GM12878 (cell line): ENCODE results near the gene NXNL1.

ENCODE experiments used
- CTCF ChIP-seq, 3 experiments: IDR thresholded peaks in 2 of 3; conservative IDR thresholded peaks in 1 of 3; 2 replicates each; pipeline ENCODE4 v1.5.1; 2011; ENCODE audit warnings: low read depth in 3 of 3, low read length in 3 of 3, mild to moderate bottlenecking in 3 of 3, control low read depth in 2 of 3, moderate library complexity in 2 of 3, inconsistent platforms in 1 of 3, mixed read lengths in 1 of 3; ENCODE audit not compliant: control insufficient read depth in 2 of 3, insufficient read depth in 1 of 3; ENCODE audit errors: extremely low read depth in 1 of 3
- EED ChIP-seq: sonication (generic); IDR thresholded peaks from 2 replicates; pipeline ENCODE4 v1.6.1; 2016; ENCODE audit warnings: antibody characterized with exemption, low read depth
- EZH2 ChIP-seq: IDR thresholded peaks from 2 replicates; pipeline ENCODE4 v1.6.1; 2012; ENCODE audit warnings: low read depth, mild to moderate bottlenecking, control low read depth, inconsistent platforms, low read length, borderline replicate concordance; ENCODE audit not compliant: control insufficient read depth
- IKZF1 ChIP-seq: fragments of 450-650 bp; conservative IDR thresholded peaks from 2 replicates; pipeline ENCODE4 v1.6.1; 2017; ENCODE audit warnings: antibody characterized with exemption, mild to moderate bottlenecking
- POLR2AphosphoS5 ChIP-seq: IDR thresholded peaks from 2 replicates; pipeline ENCODE4 v1.6.1; 2011; ENCODE audit warnings: mild to moderate bottlenecking, low read length, inconsistent platforms
- RCOR1 ChIP-seq: conservative IDR thresholded peaks from 2 replicates; pipeline ENCODE4 v1.6.1; 2012; ENCODE audit warnings: low read depth, low read length, improper control_type of control experiment
- RFX5 ChIP-seq: IDR thresholded peaks from 2 replicates; pipeline ENCODE4 v1.6.1; 2011; ENCODE audit warnings: low read depth, low read length, improper control_type of control experiment
- SIN3A ChIP-seq: IDR thresholded peaks from 2 replicates; pipeline ENCODE4 v1.6.1; 2012; ENCODE audit warnings: low read depth, low read length, improper control_type of control experiment
- SPI1 ChIP-seq: IDR thresholded peaks from 2 replicates; pipeline ENCODE4 v1.6.1; 2011; ENCODE audit warnings: low read depth, mild to moderate bottlenecking, low read length, moderate library complexity, borderline replicate concordance; ENCODE audit not compliant: insufficient read depth
- USF2 ChIP-seq: IDR thresholded peaks from 2 replicates; pipeline ENCODE4 v1.6.1; 2011; ENCODE audit warnings: low read depth, low read length, improper control_type of control experiment, borderline replicate concordance
- ZNF217 ChIP-seq: fragments of 450-650 bp; IDR thresholded peaks from 2 replicates; pipeline ENCODE4 v1.6.1; 2017; ENCODE audit warnings: antibody characterized with exemption, mild to moderate bottlenecking
- ZNF24 ChIP-seq: fragments of 450-650 bp; IDR thresholded peaks from 2 replicates; pipeline ENCODE4 v1.6.1; 2017; ENCODE audit warnings: antibody characterized with exemption, mild to moderate bottlenecking
- ZNF592 ChIP-seq: fragments of 450-650 bp; IDR thresholded peaks from 2 replicates; pipeline ENCODE4 v1.6.1; 2017; ENCODE audit warnings: mild to moderate bottlenecking, moderate library complexity

- peak; percentile 98 to 100 (median 99) for TF ChIP-seq CTCF (IDR thresholded peaks at IDR 0.05 in 2 of 3, conservative IDR thresholded peaks at IDR 0.05 in 1 of 3; ENCODE audit: control insufficient read depth in 2 of 3, extremely low read depth in 1 of 3, insufficient read depth in 1 of 3, low read depth in 3 of 3, low read length in 3 of 3)
- no peak for TF ChIP-seq USF2
- TF ChIP-seq EZH2, result no peak
- TF ChIP-seq SIN3A, result no peak
- TF ChIP-seq ZNF24, result no peak
- no peak for TF ChIP-seq RFX5
- TF ChIP-seq SPI1, result no peak
- TF ChIP-seq POLR2AphosphoS5, result no peak
- no peak for TF ChIP-seq EED
- TF ChIP-seq ZNF592, result peak; percentile 66; the same call in 1 of the 2 replicates
- no peak for TF ChIP-seq RCOR1
- TF ChIP-seq ZNF217, result no peak
- peak; percentile 30 for TF ChIP-seq IKZF1
Measured at GRCh38 chr19:17496337-17496997, 35.7 kb upstream of the NXNL1 start.
